HepG2 (cell line): ENCODE data around the gene APPBP2. TPM values are rescaled to one million over a fixed set of nuclear protein-coding genes. Genes with fewer than 3 reads are reported as not detected.
A peak's percentile ranks its signal among the peaks of the same experiment; 100 is the strongest.

Experiments used
- ATAC-seq: fragments of 200-7000 bp; cut with Tn5 transposase; 3 replicates; pipeline ENCODE4 v1.9.1; 2020; ENCODE audit warnings: mild to moderate bottlenecking, moderate library complexity
- BruUV-seq: library from RNA; stranded (reverse); fragments of 400-500 nt; replicated peaks from 2 replicates; lab custom pipeline; 2021; lab: Mats Ljungman, UMichigan
- CTCF ChIA-PET: fragments of 300-600 bp; formaldehyde crosslinking; extraction: SDS; loops from one replicate; lab custom pipeline; 2021; ENCODE audit warnings: low total read pairs, inconsistent platforms, low intra/inter-chr PET ratio; lab: Yijun Ruan, JAX
- POLR2A ChIA-PET: fragments of 350-600 bp; sonication (Branson Sonifier 250); formaldehyde crosslinking; loops from one replicate; lab custom pipeline; 2020; ENCODE audit warnings: antibody characterized with exemption, inconsistent platforms; lab: Yijun Ruan, JAX
- DNase-seq: peaks from one replicate; pipeline ENCODE4 v3.0.0-alpha.2; 2015; ENCODE audit warnings: low spot score
- FAIRE-seq: peaks from 3 replicates; lab custom pipeline; 2011; peaks lifted over from hg19 to GRCh38; lab: Jason Lieb, UNC
- H2AFZ ChIP-seq: one replicate; pipeline ENCODE4 v1.6.1; 2011; ENCODE audit warnings: low read length, inconsistent platforms
- H3K27ac ChIP-seq: fragments of 300-600 bp; 3 replicates; pipeline ENCODE4 v1.8.0; 2011; ENCODE audit warnings: mixed run types, mild to moderate bottlenecking, mixed read lengths, low read length, inconsistent platforms; ENCODE audit not compliant: insufficient read depth; ENCODE audit errors: extremely low read length
- H3K27me3 ChIP-seq, 2 experiments: fragments of 200-600 bp in 1 of 2; 2 replicates in 1 of 2; 3 replicates in 1 of 2; pipeline versions ENCODE4 v1.6.0 to v1.8.0; 2011; ENCODE audit warnings: low read length in 2 of 2, mild to moderate bottlenecking in 2 of 2, moderate library complexity in 2 of 2, inconsistent platforms in 1 of 2; ENCODE audit not compliant: insufficient read depth in 2 of 2, control insufficient read depth in 1 of 2
- H3K36me3 ChIP-seq, 2 experiments: fragments of 200-600 bp in 1 of 2; replicated peaks in 1 of 2; 2 replicates in 1 of 2; 3 replicates in 1 of 2; pipeline versions ENCODE4 v1.5.1 to v1.8.0; 2011; ENCODE audit warnings: low read length in 2 of 2, inconsistent platforms in 1 of 2; ENCODE audit not compliant: insufficient read depth in 2 of 2, control insufficient read depth in 1 of 2
- H3K4me1 ChIP-seq: 2 replicates; pipeline ENCODE4 v1.5.1; 2012; ENCODE audit warnings: low read length, inconsistent platforms; ENCODE audit not compliant: insufficient read depth
- H3K4me2 ChIP-seq: 2 replicates; pipeline ENCODE4 v1.6.0; 2011; ENCODE audit warnings: low read depth, low read length, inconsistent platforms
- H3K4me3 ChIP-seq, 3 experiments: fragments of 200-600 bp in 1 of 3; sonication (generic), shearing (Covaris generic) in 1 of 3; replicated peaks in 1 of 3; 2 replicates each; pipeline ENCODE4 v1.5.1; 2011 to 2016; ENCODE audit warnings: low read length in 3 of 3, inconsistent platforms in 2 of 3, low read depth in 2 of 3, mild to moderate bottlenecking in 2 of 3, control low read depth in 1 of 3, mixed read lengths in 1 of 3; ENCODE audit not compliant: insufficient read depth in 1 of 3
- H3K79me2 ChIP-seq: one replicate; pipeline ENCODE4 v1.6.1; 2011; ENCODE audit warnings: low read length, inconsistent platforms; ENCODE audit not compliant: insufficient read depth
- H3K9ac ChIP-seq: 2 replicates; pipeline ENCODE4 v1.6.0; 2011; ENCODE audit warnings: mild to moderate bottlenecking, low read depth, low read length, inconsistent platforms; ENCODE audit not compliant: insufficient read depth
- H3K9me3 ChIP-seq: 2 replicates; pipeline ENCODE4 v1.5.1; 2012; ENCODE audit warnings: mild to moderate bottlenecking, low read length
- H4K20me1 ChIP-seq: 2 replicates; pipeline ENCODE4 v1.6.0; 2011; ENCODE audit warnings: inconsistent platforms, mild to moderate bottlenecking, low read length, moderate library complexity; ENCODE audit not compliant: insufficient read depth
- ARID3A ChIP-seq: IDR thresholded peaks from 2 replicates; pipeline ENCODE4 v1.6.1; 2012; ENCODE audit warnings: low read depth, low read length, improper control_type of control experiment
- ATAD3A ChIP-seq: sonication (generic); formaldehyde crosslinking; IDR thresholded peaks from 2 replicates; pipeline ENCODE4 v1.4.0; 2020; ENCODE audit warnings: missing genetic modification reagents
- ATM ChIP-seq: fragments of 450-650 bp; IDR thresholded peaks from 2 replicates; pipeline ENCODE4 v1.7.1; 2017; ENCODE audit warnings: mild to moderate bottlenecking, borderline replicate concordance
- CBX1 ChIP-seq: IDR thresholded peaks from one replicate; pipeline ENCODE4 v1.6.1; 2016; ENCODE audit warnings: antibody characterized with exemption, low read depth
- CENPX ChIP-seq: sonication (generic); formaldehyde crosslinking; IDR thresholded peaks from 2 replicates; pipeline ENCODE4 v1.9.0; 2021; ENCODE audit warnings: mild to moderate bottlenecking, missing genetic modification reagents, moderate library complexity
- CREM ChIP-seq, 2 experiments: sonication (generic) in 1 of 2; formaldehyde crosslinking in 1 of 2; IDR thresholded peaks; 2 replicates each; pipeline versions ENCODE4 v1.4.0 to v1.6.1; 2016 to 2020; ENCODE audit warnings: antibody characterized with exemption in 1 of 2, mild to moderate bottlenecking in 1 of 2, missing genetic modification reagents in 1 of 2
- GABPB1 ChIP-seq: IDR thresholded peaks from 2 replicates; pipeline ENCODE4 v1.6.1; 2016; ENCODE audit warnings: mild to moderate bottlenecking, missing genetic modification reagents, moderate library complexity, missing compliant biosample characterization
- HHEX ChIP-seq: IDR thresholded peaks from 2 replicates; pipeline ENCODE4 v1.6.1; 2016; ENCODE audit warnings: control low read depth
- HNF4G ChIP-seq, 2 experiments: sonication (generic) in 1 of 2; formaldehyde crosslinking in 1 of 2; IDR thresholded peaks; 2 replicates each; pipeline versions ENCODE4 v1.4.0 to v1.6.1; 2011 to 2020; ENCODE audit warnings: borderline replicate concordance in 2 of 2, low read depth in 2 of 2, mild to moderate bottlenecking in 2 of 2, low read length in 1 of 2, missing genetic modification reagents in 1 of 2, moderate library complexity in 1 of 2
- KLF16 ChIP-seq, 2 experiments: sonication (generic) in 1 of 2; formaldehyde crosslinking in 1 of 2; IDR thresholded peaks; 2 replicates each; pipeline versions ENCODE4 v1.6.1 to v1.8.0; 2016 to 2023; ENCODE audit warnings: missing genetic modification reagents in 2 of 2, missing compliant biosample characterization in 1 of 2
- MAFK ChIP-seq, 2 experiments: IDR thresholded peaks in 1 of 2; conservative IDR thresholded peaks in 1 of 2; 2 replicates each; pipeline ENCODE4 v1.6.1; 2011; ENCODE audit warnings: improper control_type of control experiment in 2 of 2, low read length in 2 of 2
- NFE2L2 ChIP-seq: fragments of 150-350 bp; IDR thresholded peaks from 2 replicates; pipeline ENCODE4 v1.6.1; 2014; ENCODE audit warnings: low read length
- RAD51 ChIP-seq: fragments of 450-650 bp; IDR thresholded peaks from 2 replicates; pipeline ENCODE4 v1.6.1; 2016; ENCODE audit warnings: borderline replicate concordance
- SMAD9 ChIP-seq: sonication (generic); formaldehyde crosslinking; IDR thresholded peaks from 2 replicates; pipeline ENCODE4 v1.5.1; 2020; ENCODE audit warnings: mild to moderate bottlenecking, missing genetic modification reagents
- TEAD3 ChIP-seq: optimal IDR thresholded peaks from 2 replicates; pipeline ENCODE3; 2016; ENCODE audit warnings: borderline replicate concordance
- ZHX1 ChIP-seq: sonication (generic); formaldehyde crosslinking; IDR thresholded peaks from 2 replicates; pipeline ENCODE4 v1.8.1; 2022; ENCODE audit warnings: low read depth, mild to moderate bottlenecking, missing genetic modification reagents
- ZNF274 ChIP-seq: sonication (generic); formaldehyde crosslinking; IDR thresholded peaks from 2 replicates; pipeline ENCODE4 v1.5.1; 2020; ENCODE audit warnings: mild to moderate bottlenecking, missing genetic modification reagents
- ZNF512B ChIP-seq: sonication (generic); formaldehyde crosslinking; IDR thresholded peaks from 2 replicates; pipeline ENCODE4 v1.5.1; 2020; ENCODE audit warnings: missing genetic modification reagents, mild to moderate bottlenecking, borderline replicate concordance
- WGBS: methylation state at CpG from one replicate; pipeline ENCODE4 v1.1.6; 2017; ENCODE audit warnings: low lambda C conversion rate; 5-methylcytosine and 5-hydroxymethylcytosine counted together
- in situ Hi-C: cut with HindIII; loops from 2 replicates; pipeline ENCODE4 v1.10.0; 2017; ENCODE audit warnings: low pct_unique_long_range_greater_than_20kb; ENCODE audit not compliant: extremely low pct_ligation_motif_present
- intact Hi-C: fragments of 100-400 bp; cut with micrococcal nuclease; formaldehyde crosslinking; loops from one replicate; pipeline ENCODE4 v1.10.0; 2022; ENCODE audit not compliant: unreplicated experiment
- polyA plus RNA-seq, 8 experiments: library from polyadenylated mRNA; depleted of rRNA in 3 of 8; stranded (reverse) in 7 of 8; unstranded in 1 of 8; fragments of >200 nt; fragmentation: Illumina TruSeq in 4 of 8; extraction: Trizol in 4 of 8; gene quantifications; 2 replicates each; pipeline versions ENCODE4 v1.2.1 to v1.2.3, GENCODE V29; 2011 to 2016; ENCODE audit warnings: low read depth in 4 of 8, missing spikeins in 1 of 8, mixed read lengths in 1 of 8; ENCODE audit not compliant: insufficient read depth in 1 of 8
- total RNA-seq, 5 experiments: library from RNA; depleted of rRNA; stranded (reverse); fragments of >200 nt; fragmentation: Illumina TruSeq; extraction: Trizol; gene quantifications; 2 replicates each; pipeline ENCODE4 v1.2.3, GENCODE V29; 2016; ENCODE audit warnings: low read depth in 1 of 5

The APPBP2 gene
- total and polyA plus RNA-seq, 2 of the 13 experiments (the other 11 are each of a cell fraction or from before 2014, with no cell fraction given) = 17.5 to 45.8 TPM

- ChIA-PET POLR2A (interaction anchor here (2.0 to 4.9 kb wide), 3 partner anchors 11 to 42 kb away, joined by 6 to 42 read pairs (median 38); partner anchors contain the start of genes APPBP2 and PPM1D), CTCF (no interaction called here)
- H2AFZ ChIP-seq = no peak overlapping the region
- FAIRE-seq (no peak), ATAC-seq (no peak), DNase-seq (peak; percentile 45)
- in situ Hi-C loops (no loop called here), intact Hi-C loops (no loop called here)
- whole genome bisulfite sequencing = 39% methylated on average over 2 of the region's 2 CpGs
- no peaks in the 10 kb centered on the region for H4K20me1 ChIP-seq
- BruUV-seq = no TSS peak
- no peak overlapping the region for H3K9ac ChIP-seq
- H3K9me3 ChIP-seq = peaks cover 17% of the 10 kb centered on the region; the same call in 1 of the 2 replicates
- H3K4me3 ChIP-seq = no peak overlapping the region
- no peak overlapping the region for H3K4me2 ChIP-seq
- no peaks in the 10 kb centered on the region for H3K79me2 ChIP-seq
- no peaks in the 10 kb centered on the region for H3K36me3 ChIP-seq
- H3K27me3 ChIP-seq = no peaks in the 10 kb centered on the region; a peak in 1 of 5 replicates
- no peak overlapping the region for H3K27ac ChIP-seq
- peaks cover 36% of the 10 kb centered on the region for H3K4me1 ChIP-seq
- TF ChIP-seq ZHX1 (CRISPR knock-in tag) = no peak
- TF ChIP-seq KLF16 (CRISPR knock-in tag; IDR thresholded peaks at IDR 0.05) = 0 out of 4 replicates have a peak, but pooled peaks of 1 of the 2 experiments have one; percentile 30
- no peak for TF ChIP-seq CREM (IDR thresholded peaks at IDR 0.05)
- no peak for TF ChIP-seq CREM (CRISPR knock-in tag; IDR thresholded peaks at IDR 0.05)
- TF ChIP-seq NFE2L2 = peak; percentile 89
- no peak for TF ChIP-seq ATM
- TF ChIP-seq ZNF512B (CRISPR knock-in tag) = no peak
- TF ChIP-seq HNF4G (IDR thresholded peaks at IDR 0.05; ENCODE audit: borderline replicate concordance, low read depth, low read length) = no peak
- TF ChIP-seq HNF4G (CRISPR knock-in tag; IDR thresholded peaks at IDR 0.05; ENCODE audit: borderline replicate concordance, low read depth) = no peak
- no peak for TF ChIP-seq RAD51
- TF ChIP-seq SMAD9 = no peak
- no peak for TF ChIP-seq ATAD3A (CRISPR knock-in tag)
- peak; percentile 68 for TF ChIP-seq CBX1
- TF ChIP-seq ARID3A = no peak
- no peak for TF ChIP-seq CENPX (CRISPR knock-in tag)
- no peak for TF ChIP-seq ZNF274 (CRISPR knock-in tag)
- TF ChIP-seq TEAD3 = peak; percentile 52
- peak; percentile 77 to 83 for TF ChIP-seq MAFK (conservative IDR thresholded peaks at IDR 0.05 in 1 of 2, IDR thresholded peaks at IDR 0.05 in 1 of 2; ENCODE audit: low read length in 2 of 2)
- peak; percentile 16; the same call in 1 of the 2 replicates for TF ChIP-seq GABPB1 (CRISPR knock-in tag)
- no peak for TF ChIP-seq HHEX (CRISPR knock-in tag)
Measured at GRCh38 chr17:60557805-60558204, 31.8 kb upstream of the APPBP2 start.
